Measurements from ENCODE around the gene SLC44A1. TPM values are rescaled to one million over a fixed set of nuclear protein-coding genes. Genes with fewer than 3 reads are reported as not detected.

The SLC44A1 gene
- total RNA-seq, 2 experiments from 2014 or later = 12.4 to 13.8 TPM

DNA sequence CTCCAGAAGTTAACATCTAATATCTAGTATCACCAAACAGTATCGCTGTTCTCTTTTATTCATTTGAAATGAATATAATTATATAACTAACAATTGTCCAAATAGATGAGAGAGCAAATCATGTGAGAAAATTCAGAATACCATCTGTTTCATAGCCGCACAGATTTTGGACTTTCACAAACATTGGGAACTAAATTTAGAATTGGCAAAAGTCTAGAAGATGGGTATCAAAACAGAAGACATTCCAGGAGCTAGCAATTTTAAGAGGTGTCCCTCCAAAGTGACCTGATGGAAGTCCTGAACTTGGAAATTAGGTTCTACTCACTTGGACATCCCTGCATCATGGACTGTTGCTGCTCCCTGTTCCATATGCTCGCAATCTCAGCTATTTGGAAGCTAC lies 146.4 kb downstream of the SLC44A1 start:
- Mint-ChIP-seq H3K4me1 (peaks cover 11% of the 10 kb centered on the region), H3K4me3 (no peak overlapping the region), H3K27ac (no peak overlapping the region), H3K9me3 (no peaks in the 10 kb centered on the region), H3K36me3 (peaks cover 6% of the 10 kb centered on the region), H3K27me3 (peaks cover 6% of the 10 kb centered on the region)
- ATAC-seq (ENCODE audit: low read depth) = no peak
- no peak for DNase-seq
- POLR2A ChIA-PET = no interaction called here

DNA sequence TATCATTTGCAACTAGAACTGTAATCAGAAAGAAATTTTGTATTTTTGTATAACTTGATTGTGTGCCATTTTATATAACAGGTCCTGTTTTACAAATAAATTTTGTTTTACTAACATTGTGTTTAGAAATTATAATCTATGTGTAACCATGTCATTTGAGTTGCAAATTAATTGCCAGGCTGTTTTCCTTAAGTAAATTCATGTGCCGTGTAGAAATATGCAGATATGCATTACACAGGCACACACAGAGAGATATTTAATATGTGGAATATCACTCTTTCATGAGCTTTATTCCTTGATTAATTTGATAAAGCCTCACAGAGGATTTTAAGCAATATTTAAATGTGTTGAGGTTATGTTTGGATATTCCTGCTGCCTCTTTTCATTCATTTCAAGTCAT lies 146.8 kb downstream of the SLC44A1 start:
- DNase-seq (no peak), ATAC-seq (ENCODE audit: low read depth) (no peak)
- POLR2A ChIA-PET = no interaction called here
- H3K27me3 Mint-ChIP-seq = peaks cover 9% of the 10 kb centered on the region
- no peak overlapping the region for H3K4me3 Mint-ChIP-seq
- H3K4me1 Mint-ChIP-seq = peaks cover 11% of the 10 kb centered on the region
- no peak overlapping the region for H3K27ac Mint-ChIP-seq
- H3K9me3 Mint-ChIP-seq = no peaks in the 10 kb centered on the region
- H3K36me3 Mint-ChIP-seq = peaks cover 6% of the 10 kb centered on the region

DNA sequence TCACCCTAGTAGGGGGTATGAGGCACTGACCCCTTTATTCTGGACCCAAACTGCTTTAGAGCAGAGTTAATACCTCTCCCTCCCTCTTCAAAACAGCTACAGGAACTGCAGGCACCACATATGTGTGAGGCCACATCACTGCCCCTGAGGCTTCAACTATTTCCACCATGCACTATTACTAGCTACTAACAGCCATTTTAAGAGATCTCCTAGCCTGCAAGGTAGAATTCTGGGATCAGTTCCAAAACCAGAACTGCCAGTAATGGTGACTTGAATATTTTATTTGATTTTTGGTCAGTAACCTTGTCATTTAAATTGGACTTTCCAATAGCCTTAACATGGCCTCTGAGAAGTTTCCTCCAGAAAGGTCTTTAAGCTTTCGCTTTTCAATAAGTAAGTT lies 148.1 kb downstream of the SLC44A1 start:
- H3K27ac Mint-ChIP-seq = no peak overlapping the region
- peaks cover 12% of the 10 kb centered on the region for H3K27me3 Mint-ChIP-seq
- H3K9me3 Mint-ChIP-seq = no peaks in the 10 kb centered on the region
- H3K36me3 Mint-ChIP-seq = peaks cover 3% of the 10 kb centered on the region
- POLR2A ChIA-PET = interaction anchor here (0.5 to 1.3 kb wide), 3 partner anchors 10 to 149 kb away, joined by 4 to 5 read pairs (median 4); no protein-coding TSS in a partner anchor
- no peak for DNase-seq
- H3K4me1 Mint-ChIP-seq = peaks cover 4% of the 10 kb centered on the region
- ATAC-seq (ENCODE audit: low read depth) = no peak
- H3K4me3 Mint-ChIP-seq = no peak overlapping the region

DNA sequence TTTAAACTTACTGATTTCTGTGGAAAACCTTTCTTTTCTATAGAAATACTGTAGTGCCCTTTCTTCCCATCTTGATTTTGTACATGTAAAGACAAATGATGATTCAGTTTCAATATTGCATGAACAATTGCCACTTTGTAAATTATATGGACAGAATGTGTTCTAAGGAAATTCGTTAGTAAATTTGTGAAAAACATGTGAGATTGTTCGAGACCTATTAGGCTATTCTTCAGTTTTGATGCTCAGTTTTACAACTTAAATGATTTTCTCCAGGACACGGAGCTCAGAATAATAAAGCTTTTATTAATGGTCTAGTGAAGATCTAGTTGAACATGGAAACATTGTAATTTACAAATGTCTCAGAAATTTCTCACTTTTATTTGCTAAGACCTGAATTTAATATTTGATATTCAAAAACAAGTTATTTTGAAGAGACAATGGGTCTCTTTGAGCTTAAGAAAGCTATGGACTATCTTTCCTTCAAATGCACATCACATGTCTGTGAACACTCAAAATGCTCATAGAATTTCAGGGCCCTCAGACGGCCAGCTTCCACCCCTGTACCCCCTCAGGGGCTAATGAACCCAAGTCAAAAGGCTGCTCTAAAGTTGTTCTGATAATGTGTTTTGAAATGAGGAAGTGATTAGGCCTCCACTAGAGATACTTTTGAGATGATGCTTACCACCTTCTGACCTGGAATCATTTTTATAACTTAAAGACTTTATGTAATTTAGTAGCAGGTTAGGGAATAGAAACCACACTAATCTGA lies 149.3 kb downstream of the SLC44A1 start:
- POLR2A ChIA-PET = interaction anchor here (0.5 kb wide), 1 partner anchor 232 kb away, joined by 3 read pairs; no protein-coding TSS in a partner anchor
- H3K27me3 Mint-ChIP-seq = peaks cover 18% of the 10 kb centered on the region
- H3K4me3 Mint-ChIP-seq = no peak overlapping the region
- no peak overlapping the region for H3K27ac Mint-ChIP-seq
- H3K9me3 Mint-ChIP-seq = no peaks in the 10 kb centered on the region
- H3K36me3 Mint-ChIP-seq = peaks cover 2% of the 10 kb centered on the region
- DNase-seq (no peak), ATAC-seq (ENCODE audit: low read depth) (no peak)
- H3K4me1 Mint-ChIP-seq = no peaks in the 10 kb centered on the region

DNA sequence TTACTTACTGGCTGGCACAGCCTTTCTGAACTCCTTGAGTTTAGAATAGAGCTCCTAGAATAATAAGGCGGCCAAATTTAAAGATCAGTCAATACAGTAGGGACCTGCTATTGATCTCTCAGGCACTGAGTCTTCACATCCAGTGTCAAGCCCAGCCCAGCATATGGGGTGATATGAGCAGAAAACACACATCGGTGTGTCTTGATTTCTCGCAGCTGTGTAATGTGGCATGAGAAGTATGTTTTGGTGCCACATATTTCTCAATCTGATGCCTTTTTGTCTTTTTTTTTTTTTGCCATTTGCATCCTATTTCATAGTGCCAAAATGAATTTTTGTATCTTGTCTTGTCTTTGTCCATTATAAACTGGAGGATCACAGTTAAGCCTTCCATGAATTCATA lies 152.0 kb downstream of the SLC44A1 start:
- no peak overlapping the region for H3K4me3 Mint-ChIP-seq
- no peak for ATAC-seq (ENCODE audit: low read depth)
- H3K36me3 Mint-ChIP-seq = no peaks in the 10 kb centered on the region
- H3K4me1 Mint-ChIP-seq = peaks cover 1% of the 10 kb centered on the region
- no peak overlapping the region for H3K27ac Mint-ChIP-seq
- H3K27me3 Mint-ChIP-seq = peaks cover 27% of the 10 kb centered on the region
- POLR2A ChIA-PET = no interaction called here
- H3K9me3 Mint-ChIP-seq = no peaks in the 10 kb centered on the region
- DNase-seq = no peak

GRCh38 chr9:105396901-105397300 lies 152.4 kb downstream of the SLC44A1 start:
- Mint-ChIP-seq H3K9me3 (no peaks in the 10 kb centered on the region), H3K36me3 (no peaks in the 10 kb centered on the region), H3K4me3 (no peak overlapping the region), H3K27ac (no peak overlapping the region), H3K4me1 (peaks cover 4% of the 10 kb centered on the region), H3K27me3 (peaks cover 32% of the 10 kb centered on the region)
- POLR2A ChIA-PET = no interaction called here
- DNase-seq (no peak), ATAC-seq (ENCODE audit: low read depth) (no peak)

GRCh38 chr9:105399117-105399516 lies 154.7 kb downstream of the SLC44A1 start:
- peaks cover 12% of the 10 kb centered on the region for H3K4me1 Mint-ChIP-seq
- POLR2A ChIA-PET = no interaction called here
- no peaks in the 10 kb centered on the region for H3K36me3 Mint-ChIP-seq
- DNase-seq (no peak), ATAC-seq (ENCODE audit: low read depth) (no peak)
- no peaks in the 10 kb centered on the region for H3K9me3 Mint-ChIP-seq
- no peak overlapping the region for H3K4me3 Mint-ChIP-seq
- peaks cover 52% of the 10 kb centered on the region for H3K27me3 Mint-ChIP-seq
- no peak overlapping the region for H3K27ac Mint-ChIP-seq

GRCh38 chr9:105401651-105402050 lies 157.2 kb downstream of the SLC44A1 start:
- Mint-ChIP-seq H3K36me3 (peaks cover 3% of the 10 kb centered on the region), H3K27me3 (peaks cover 61% of the 10 kb centered on the region), H3K4me1 (peaks cover 34% of the 10 kb centered on the region), H3K9me3 (peaks cover 2% of the 10 kb centered on the region), H3K4me3 (no peak overlapping the region), H3K27ac (no peak overlapping the region)
- POLR2A ChIA-PET = no interaction called here
- DNase-seq = no peak
- ATAC-seq (ENCODE audit: low read depth) = no peak

DNA sequence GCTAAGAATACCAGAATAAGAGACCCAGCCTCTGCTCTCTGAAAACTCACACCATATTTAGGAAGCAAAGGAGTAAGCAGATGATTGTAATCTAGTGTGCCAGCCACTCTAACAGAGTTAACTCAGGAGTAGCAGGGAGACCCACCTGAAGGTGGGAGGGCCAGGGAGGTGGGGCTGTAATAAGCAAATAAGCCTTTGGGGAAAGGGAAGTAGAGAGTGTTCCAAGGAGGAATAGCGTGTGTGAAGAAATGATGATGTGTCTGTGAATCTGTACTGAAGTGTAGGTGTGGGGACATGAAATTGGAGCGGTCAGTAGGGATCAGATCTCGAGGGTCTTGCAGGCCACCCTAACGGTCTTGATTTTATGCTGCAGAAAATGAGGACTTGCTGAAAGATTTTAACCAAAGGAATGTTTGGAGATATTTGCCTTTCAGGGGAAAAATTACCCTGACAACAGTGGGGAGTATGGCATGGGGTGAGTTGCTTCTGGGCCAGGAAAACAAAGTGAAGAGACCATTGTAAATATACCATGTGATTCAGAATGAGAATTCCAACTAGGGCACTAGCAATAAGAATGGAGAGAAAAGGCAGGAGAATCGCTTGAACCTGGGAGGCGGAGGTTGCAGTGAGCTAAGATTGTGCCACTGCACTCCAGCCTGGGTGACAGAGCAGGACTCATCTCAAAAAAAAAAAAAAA lies 159.2 kb downstream of the SLC44A1 start:
- POLR2A ChIA-PET = no interaction called here
- Mint-ChIP-seq H3K27me3 (peaks cover 63% of the 10 kb centered on the region), H3K4me1 (peaks cover 39% of the 10 kb centered on the region), H3K36me3 (peaks cover 11% of the 10 kb centered on the region), H3K4me3 (no peak overlapping the region), H3K9me3 (peaks cover 6% of the 10 kb centered on the region), H3K27ac (no peak overlapping the region)
- DNase-seq (no peak), ATAC-seq (ENCODE audit: low read depth) (no peak)

DNA sequence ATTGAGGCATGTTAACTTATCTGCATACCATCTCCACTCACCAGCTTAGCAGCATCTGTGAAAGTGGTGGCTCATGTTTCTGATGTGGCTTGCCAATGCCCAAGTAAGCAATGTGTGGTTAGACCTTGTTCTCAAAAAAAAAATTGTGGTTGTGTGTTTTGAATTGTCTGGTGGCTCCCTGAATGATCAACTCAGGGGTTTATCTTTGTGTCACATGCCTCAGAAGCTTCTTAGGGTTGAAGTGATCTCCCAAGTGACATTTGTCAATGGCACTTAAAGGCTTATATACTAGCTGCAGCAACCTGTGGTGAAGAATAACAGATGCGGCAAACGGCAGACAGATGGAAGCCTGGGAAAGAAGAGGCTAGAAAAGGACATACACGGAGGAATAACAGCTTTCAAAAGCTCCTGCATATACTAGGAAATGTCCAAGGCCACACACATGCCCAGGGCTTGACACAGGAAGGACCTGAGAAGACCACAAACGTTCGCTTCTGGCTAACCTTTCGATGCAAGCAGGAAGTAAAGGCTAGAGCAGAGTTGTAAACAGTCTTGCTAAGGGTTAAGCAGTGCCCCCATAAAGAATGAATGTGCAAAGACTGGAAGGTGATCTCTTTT lies 161.2 kb downstream of the SLC44A1 start:
- peaks cover 10% of the 10 kb centered on the region for H3K9me3 Mint-ChIP-seq
- peak; percentile 93 for ATAC-seq (ENCODE audit: low read depth)
- POLR2A ChIA-PET = interaction anchor here (0.8 to 2.1 kb wide), 7 partner anchors 13 to 414 kb away, joined by 3 to 23 read pairs (median 6); partner anchors contain the start of gene SLC44A1
- DNase-seq = peak; percentile 58
- peak overlapping the region; percentile 80 for H3K4me3 Mint-ChIP-seq
- H3K27ac Mint-ChIP-seq = peak overlapping the region; percentile 86
- peaks cover 14% of the 10 kb centered on the region for H3K36me3 Mint-ChIP-seq
- H3K27me3 Mint-ChIP-seq = peaks cover 71% of the 10 kb centered on the region
- H3K4me1 Mint-ChIP-seq = peaks cover 39% of the 10 kb centered on the region

- DNase-seq (no peak), ATAC-seq (ENCODE audit: low read depth) (no peak)
- peak overlapping the region; percentile 86 for H3K27ac Mint-ChIP-seq
- H3K4me3 Mint-ChIP-seq = peak overlapping the region; percentile 80
- H3K4me1 Mint-ChIP-seq = peaks cover 37% of the 10 kb centered on the region
- POLR2A ChIA-PET = interaction anchor here (1.4 to 2.1 kb wide), 3 partner anchors 46 to 415 kb away, joined by 6 to 23 read pairs (median 7); partner anchors contain the start of gene SLC44A1
- H3K36me3 Mint-ChIP-seq = peaks cover 14% of the 10 kb centered on the region
- peaks cover 73% of the 10 kb centered on the region for H3K27me3 Mint-ChIP-seq
- H3K9me3 Mint-ChIP-seq = peaks cover 13% of the 10 kb centered on the region
Observed at GRCh38 chr9:105406369-105406768, 161.9 kb downstream of the SLC44A1 start.

GRCh38 chr9:105413525-105413924 lies 169.1 kb downstream of the SLC44A1 start:
- POLR2A ChIA-PET = no interaction called here
- no peak overlapping the region for H3K27ac Mint-ChIP-seq
- no peak for ATAC-seq (ENCODE audit: low read depth)
- H3K27me3 Mint-ChIP-seq = peaks cover 57% of the 10 kb centered on the region
- no peak for DNase-seq
- peaks cover 15% of the 10 kb centered on the region for H3K9me3 Mint-ChIP-seq
- peaks cover 5% of the 10 kb centered on the region for H3K36me3 Mint-ChIP-seq
- peaks cover 28% of the 10 kb centered on the region for H3K4me1 Mint-ChIP-seq
- no peak overlapping the region for H3K4me3 Mint-ChIP-seq

- H3K9me3 Mint-ChIP-seq = peaks cover 13% of the 10 kb centered on the region
Observed at GRCh38 chr9:105414947-105415661, 170.7 kb downstream of the SLC44A1 start.

More at GRCh38 chr9:105414947-105415661, 170.7 kb downstream of the SLC44A1 start:
- Mint-ChIP-seq H3K36me3 (peaks cover 2% of the 10 kb centered on the region), H3K4me1 (peaks cover 28% of the 10 kb centered on the region), H3K4me3 (no peak overlapping the region), H3K27me3 (peaks cover 44% of the 10 kb centered on the region), H3K27ac (no peak overlapping the region)
- POLR2A ChIA-PET = no interaction called here
- peak; percentile 77 for ATAC-seq (ENCODE audit: low read depth)
- peak; percentile 49 for DNase-seq

Data from activated naive CD8-positive, alpha-beta T cell treated with anti-CD3 and anti-CD28 coated beads, Interleukin-2, amount 10 ng/mL, durations not matched to agents 7 days and 5 days (primary cell).